T-helper 17 cell (primary cell): ENCODE results near the gene LNX1. TPM values are rescaled to one million over a fixed set of nuclear protein-coding genes. Genes with fewer than 3 reads are reported as not detected.

Source experiments
- ATAC-seq: fragments of 150-1000 bp; cut with Tn5 transposase; 2 replicates; pipeline ENCODE4 v1.10.0; 2021; ENCODE audit warnings: mild to moderate bottlenecking, moderate library complexity
- DNase-seq, 3 donors: peaks; one replicate each; pipeline versions ENCODE4 v3.0.0 to v3.0.0-alpha.2; 2020 to 2021
- H3K9me3 ChIP-seq: one replicate; pipeline ENCODE4 v1.7.0; 2013; ENCODE audit warnings: low read length, mild to moderate bottlenecking; ENCODE audit not compliant: control insufficient read depth, poor library complexity, severe bottlenecking
- H3K27ac Mint-ChIP-seq: one replicate; pipeline ENCODE4 v1.8.0; 2022; ENCODE audit warnings: mild to moderate bottlenecking, moderate library complexity, mixed read lengths
- H3K27me3 Mint-ChIP-seq: one replicate; pipeline ENCODE4 v1.8.0; 2022; ENCODE audit warnings: mixed read lengths
- H3K36me3 Mint-ChIP-seq: one replicate; pipeline ENCODE4 v1.8.0; 2022; ENCODE audit warnings: low read depth, mixed read lengths
- H3K4me1 Mint-ChIP-seq: one replicate; pipeline ENCODE4 v1.8.0; 2022; ENCODE audit warnings: mild to moderate bottlenecking, mixed read lengths
- H3K4me3 Mint-ChIP-seq: one replicate; pipeline ENCODE4 v1.8.0; 2022; ENCODE audit warnings: mild to moderate bottlenecking, moderate library complexity, mixed read lengths
- total RNA-seq, 4 donors: library from RNA in 2 of 4; stranded (reverse) in 2 of 4; gene quantifications; one replicate each; pipeline ENCODE4 v1.2.3 and lab custom pipeline; 2022 to 2026

Gene LNX1
- total RNA-seq, 2 donors from 2014 or later, result not detected

DNA sequence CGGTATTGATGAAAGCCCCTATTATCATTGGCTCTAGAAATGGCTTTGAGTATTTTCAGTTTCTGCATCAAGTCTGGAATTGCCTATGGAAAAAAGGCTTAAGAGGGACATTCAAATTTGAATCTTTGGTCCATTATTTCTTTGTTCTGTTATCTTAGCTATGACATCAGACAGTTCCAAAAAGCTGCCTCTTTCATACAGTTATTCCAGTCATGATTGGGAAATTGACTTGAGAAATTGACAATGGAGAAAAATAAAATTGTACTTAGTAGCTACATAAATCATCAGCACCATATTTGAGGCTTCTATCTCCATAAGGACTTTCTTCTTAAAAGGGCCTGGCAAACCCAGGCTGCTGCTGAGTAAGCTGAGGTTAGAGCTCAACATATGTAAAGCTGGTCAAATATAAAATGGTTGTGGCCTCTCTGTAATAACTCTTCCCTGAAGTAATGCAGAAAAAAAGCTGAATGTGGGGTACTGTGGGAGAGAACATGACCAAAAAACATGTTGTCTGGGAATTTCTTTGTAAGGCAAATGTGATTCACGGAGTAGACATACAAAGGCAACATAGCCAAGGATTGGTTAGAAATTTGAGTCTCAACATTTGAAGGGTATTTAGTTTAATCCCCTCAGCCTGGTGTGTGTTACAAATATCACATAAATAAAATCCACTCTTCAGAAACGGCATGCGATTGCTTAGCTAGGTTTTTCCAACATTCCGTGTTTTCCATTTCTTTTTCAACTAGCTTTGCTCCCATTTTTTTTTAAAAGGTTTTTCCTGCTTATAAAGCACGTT is 100.9 kb downstream of the LNX1 start:
- Mint-ChIP-seq H3K4me3 (no peak overlapping the region), H3K27me3 (peaks cover 46% of the 10 kb centered on the region), H3K27ac (no peak overlapping the region), H3K4me1 (no peaks in the 10 kb centered on the region), H3K36me3 (no peaks in the 10 kb centered on the region)
- DNase-seq (no peak), ATAC-seq (no peak)
- H3K9me3 ChIP-seq, result no peaks in the 10 kb centered on the region

GRCh38 chr4:53489279-53489889 is 101.9 kb downstream of the LNX1 start:
- H3K9me3 ChIP-seq, result no peaks in the 10 kb centered on the region
- Mint-ChIP-seq H3K27ac (no peak overlapping the region), H3K36me3 (no peaks in the 10 kb centered on the region), H3K4me1 (no peaks in the 10 kb centered on the region), H3K27me3 (peaks cover 43% of the 10 kb centered on the region), H3K4me3 (no peak overlapping the region)
- DNase-seq, result no peak
- no peak for ATAC-seq

DNA sequence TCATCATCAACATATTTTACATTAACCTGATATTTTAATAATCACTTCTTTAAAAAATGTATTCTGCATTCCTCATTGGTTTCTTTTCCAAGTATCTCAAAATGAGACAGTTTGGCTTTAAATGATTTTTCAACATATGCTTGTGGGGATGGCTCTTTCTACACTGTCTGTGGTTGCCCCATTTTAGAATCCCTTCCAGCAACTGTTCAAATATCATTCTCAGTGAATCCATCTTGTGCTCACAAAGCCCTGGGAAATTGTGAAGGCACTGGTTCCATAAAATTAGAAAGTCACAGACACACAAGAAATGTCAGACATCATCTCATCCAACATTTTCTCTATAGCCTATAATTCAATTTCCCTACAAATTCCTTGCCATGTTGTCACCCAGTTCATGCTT is 103.5 kb downstream of the LNX1 start:
- DNase-seq (no peak), ATAC-seq (no peak)
- H3K36me3 Mint-ChIP-seq, result no peaks in the 10 kb centered on the region
- H3K9me3 ChIP-seq, result no peaks in the 10 kb centered on the region
- H3K4me3 Mint-ChIP-seq, result no peak overlapping the region
- H3K27me3 Mint-ChIP-seq, result peaks cover 54% of the 10 kb centered on the region
- H3K27ac Mint-ChIP-seq, result no peak overlapping the region
- H3K4me1 Mint-ChIP-seq, result no peaks in the 10 kb centered on the region

GRCh38 chr4:53485658-53486040 is 105.6 kb downstream of the LNX1 start:
- no peaks in the 10 kb centered on the region for H3K36me3 Mint-ChIP-seq
- no peaks in the 10 kb centered on the region for H3K9me3 ChIP-seq
- no peak for DNase-seq
- ATAC-seq, result no peak
- H3K27me3 Mint-ChIP-seq, result peaks cover 70% of the 10 kb centered on the region
- H3K4me3 Mint-ChIP-seq, result no peak overlapping the region
- H3K4me1 Mint-ChIP-seq, result no peaks in the 10 kb centered on the region
- H3K27ac Mint-ChIP-seq, result no peak overlapping the region

DNA sequence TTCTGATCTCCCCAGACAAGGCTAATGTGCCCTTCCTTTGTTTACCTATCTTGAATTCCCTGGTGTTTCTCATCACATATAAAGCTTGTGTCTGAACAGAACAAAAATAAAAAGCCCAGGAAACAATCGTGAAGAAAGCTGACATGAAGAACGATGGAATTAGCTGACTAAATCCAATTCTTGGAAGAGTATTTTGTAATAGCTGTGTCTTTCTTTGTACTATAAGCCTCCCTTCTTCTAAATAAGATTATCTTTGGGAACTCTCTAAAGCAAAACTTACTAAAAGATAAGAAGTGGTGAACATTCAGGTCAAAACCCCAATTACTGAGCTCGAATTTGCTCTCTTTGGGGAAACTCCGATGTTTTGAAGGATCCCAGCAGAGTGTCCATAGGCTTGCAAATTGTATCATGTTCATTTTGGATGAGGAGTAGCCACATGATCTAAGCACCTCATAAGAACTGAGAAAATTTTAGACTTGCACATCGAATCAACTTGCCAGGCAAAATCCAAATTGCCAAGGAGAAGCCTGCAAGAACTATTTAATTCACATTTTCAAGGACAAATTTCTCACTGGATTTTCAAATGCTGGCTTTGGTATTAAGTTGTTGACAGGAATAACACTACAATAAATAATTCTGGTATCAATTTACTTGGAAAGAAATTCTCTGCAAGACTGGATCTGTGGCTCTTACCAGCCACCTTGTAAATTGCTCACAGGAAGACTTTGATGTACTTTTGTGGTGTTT is 106.2 kb downstream of the LNX1 start:
- Mint-ChIP-seq H3K27me3 (peaks cover 66% of the 10 kb centered on the region), H3K27ac (no peak overlapping the region), H3K36me3 (no peaks in the 10 kb centered on the region), H3K4me3 (no peak overlapping the region), H3K4me1 (no peaks in the 10 kb centered on the region)
- DNase-seq (no peak), ATAC-seq (no peak)
- no peaks in the 10 kb centered on the region for H3K9me3 ChIP-seq

DNA sequence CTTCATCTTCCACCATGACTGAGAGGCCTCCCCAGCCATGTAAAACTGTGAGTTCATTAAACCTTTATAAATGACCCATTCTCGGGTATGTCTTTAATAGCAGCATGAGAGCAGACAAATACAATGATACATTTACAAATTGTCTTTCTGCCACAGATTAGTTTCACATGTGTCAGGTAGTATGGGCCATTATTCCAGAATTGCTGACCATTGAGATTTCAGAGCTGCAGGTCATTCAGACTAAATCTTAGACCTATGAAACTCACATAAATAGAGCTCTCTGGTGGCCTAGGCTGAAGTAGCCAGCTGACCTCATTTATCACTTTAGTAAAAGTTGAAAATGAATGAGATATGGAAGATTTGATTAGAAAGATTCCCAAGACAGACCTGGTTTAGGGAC is 108.0 kb downstream of the LNX1 start:
- Mint-ChIP-seq H3K27me3 (peaks cover 51% of the 10 kb centered on the region), H3K36me3 (no peaks in the 10 kb centered on the region), H3K27ac (no peak overlapping the region), H3K4me1 (no peaks in the 10 kb centered on the region), H3K4me3 (no peak overlapping the region)
- DNase-seq, result no peak
- H3K9me3 ChIP-seq, result no peaks in the 10 kb centered on the region
- no peak for ATAC-seq

DNA sequence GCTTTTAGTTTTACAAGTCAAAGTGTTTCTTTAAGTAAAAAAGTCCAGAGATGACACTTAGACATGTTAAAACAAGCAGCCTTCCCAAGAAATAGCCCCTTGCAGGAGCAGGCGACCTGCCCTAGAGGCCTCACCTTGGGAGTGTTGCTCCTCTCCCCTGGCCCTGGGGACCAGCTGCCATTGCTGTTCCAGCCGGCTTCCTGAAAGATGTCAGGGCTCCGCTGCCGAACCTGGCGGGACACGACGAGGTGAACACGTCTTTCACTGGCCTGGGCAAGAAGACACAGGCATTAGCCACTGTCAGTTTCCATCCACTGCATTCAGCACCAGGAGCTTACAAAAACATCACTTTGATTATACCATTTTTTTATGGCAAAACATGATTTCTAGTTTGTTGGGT is 109.7 kb downstream of the LNX1 start:
- H3K9me3 ChIP-seq, result no peaks in the 10 kb centered on the region
- no peak overlapping the region for H3K27ac Mint-ChIP-seq
- no peak overlapping the region for H3K4me3 Mint-ChIP-seq
- DNase-seq (no peak), ATAC-seq (no peak)
- peaks cover 39% of the 10 kb centered on the region for H3K27me3 Mint-ChIP-seq
- H3K36me3 Mint-ChIP-seq, result no peaks in the 10 kb centered on the region
- H3K4me1 Mint-ChIP-seq, result no peaks in the 10 kb centered on the region

- DNase-seq, result no peak
- no peak for ATAC-seq
- Mint-ChIP-seq H3K36me3 (no peaks in the 10 kb centered on the region), H3K4me1 (no peaks in the 10 kb centered on the region), H3K27me3 (peaks cover 32% of the 10 kb centered on the region), H3K27ac (no peak overlapping the region), H3K4me3 (no peak overlapping the region)
- H3K9me3 ChIP-seq, result no peaks in the 10 kb centered on the region
Observed at GRCh38 chr4:53480909-53481308, 110.4 kb downstream of the LNX1 start.

- ATAC-seq, result no peak
- no peak overlapping the region for H3K4me3 Mint-ChIP-seq
- DNase-seq, result no peak
- no peaks in the 10 kb centered on the region for H3K36me3 Mint-ChIP-seq
- H3K27ac Mint-ChIP-seq, result no peak overlapping the region
- H3K4me1 Mint-ChIP-seq, result no peaks in the 10 kb centered on the region
- peaks cover 30% of the 10 kb centered on the region for H3K27me3 Mint-ChIP-seq
- no peaks in the 10 kb centered on the region for H3K9me3 ChIP-seq
Observed at GRCh38 chr4:53479736-53480525, 111.4 kb downstream of the LNX1 start.

DNA sequence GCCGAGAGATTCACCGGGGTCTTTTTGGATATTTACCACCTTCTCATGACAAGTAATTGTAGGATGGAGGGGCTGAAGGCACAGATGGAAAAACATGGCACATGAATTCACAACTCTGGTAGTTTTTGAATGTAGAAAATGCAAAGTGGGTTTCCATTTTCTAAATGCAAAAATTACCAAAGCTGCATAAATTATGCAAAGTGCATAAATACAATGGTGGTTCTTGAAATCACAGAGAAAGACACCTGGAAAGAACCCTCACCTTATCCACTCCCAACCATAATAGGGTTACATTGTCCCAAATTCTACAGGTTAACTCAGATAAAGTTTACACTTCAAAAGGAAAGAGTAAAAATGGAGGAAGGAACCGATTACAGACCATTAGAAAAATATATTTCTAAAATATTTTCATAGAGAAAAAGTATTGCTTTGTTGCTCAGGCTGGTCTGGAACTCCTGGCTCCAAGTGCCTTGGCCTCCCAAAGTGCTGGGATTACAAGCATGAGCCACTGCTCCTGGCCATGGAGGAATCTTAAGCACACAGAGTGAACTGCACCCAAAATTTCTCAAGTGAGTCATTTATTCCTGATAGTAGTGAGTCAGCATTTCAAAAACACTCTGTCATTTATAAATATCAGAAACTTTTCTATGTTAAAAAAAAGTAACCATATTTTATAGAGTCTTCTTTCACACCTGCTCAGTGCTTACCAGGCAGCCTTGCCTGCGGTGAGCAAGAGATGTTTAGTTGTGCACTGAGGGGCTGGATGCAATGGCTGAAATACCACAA is 112.4 kb downstream of the LNX1 start:
- Mint-ChIP-seq H3K4me3 (no peak overlapping the region), H3K36me3 (no peaks in the 10 kb centered on the region), H3K27me3 (peaks cover 26% of the 10 kb centered on the region), H3K4me1 (no peaks in the 10 kb centered on the region), H3K27ac (no peak overlapping the region)
- DNase-seq (no peak), ATAC-seq (no peak)
- no peaks in the 10 kb centered on the region for H3K9me3 ChIP-seq

DNA sequence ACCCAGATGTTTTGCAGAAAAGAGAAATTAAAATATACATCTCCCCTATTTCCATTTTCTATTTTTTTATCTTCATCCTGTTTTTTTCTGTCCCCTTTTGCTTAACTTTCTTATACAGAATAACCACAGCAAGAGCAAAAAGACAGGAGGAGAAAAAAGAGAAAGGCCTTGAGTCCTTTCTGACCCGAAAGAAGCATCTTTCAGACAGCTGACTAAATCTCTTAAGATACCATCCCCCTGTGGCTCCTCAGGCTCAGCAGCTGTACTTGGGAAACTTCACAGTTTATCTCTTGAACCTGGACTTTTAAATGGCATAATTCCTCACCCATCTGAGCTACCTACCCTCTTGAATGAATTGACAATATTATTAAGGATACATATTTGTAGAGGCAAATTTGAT is 113.7 kb downstream of the LNX1 start:
- H3K9me3 ChIP-seq, result no peaks in the 10 kb centered on the region
- Mint-ChIP-seq H3K4me3 (no peak overlapping the region), H3K27me3 (peaks cover 17% of the 10 kb centered on the region), H3K4me1 (no peaks in the 10 kb centered on the region), H3K27ac (no peak overlapping the region), H3K36me3 (peaks cover 1% of the 10 kb centered on the region)
- ATAC-seq (no peak), DNase-seq (no peak)

GRCh38 chr4:53477038-53477565 is 114.2 kb downstream of the LNX1 start:
- Mint-ChIP-seq H3K27ac (no peak overlapping the region), H3K27me3 (peaks cover 15% of the 10 kb centered on the region), H3K36me3 (peaks cover 3% of the 10 kb centered on the region), H3K4me3 (no peak overlapping the region), H3K4me1 (no peaks in the 10 kb centered on the region)
- ATAC-seq (no peak), DNase-seq (no peak)
- H3K9me3 ChIP-seq, result no peaks in the 10 kb centered on the region
